H1 (cell line): ENCODE measurements around the gene GJC2. TPM values are rescaled to one million over a fixed set of nuclear protein-coding genes. Genes with fewer than 3 reads are reported as not detected.

Experiments
- CTCF ChIA-PET: fragments of 300-600 bp; sonication (Branson Sonifier 250); formaldehyde crosslinking; loops from one replicate; lab custom pipeline; 2021; ENCODE audit not compliant: partially characterized antibody; lab: Charles Lee
- POLR2A ChIA-PET: fragments of 300-600 bp; sonication (Branson Sonifier 250); formaldehyde crosslinking; loops from one replicate; lab custom pipeline; 2021; ENCODE audit warnings: inconsistent platforms; ENCODE audit not compliant: partially characterized antibody; lab: Charles Lee
- DNase-seq, 2 experiments: peaks; one replicate each; pipeline versions ENCODE4 v3.0.0 to v3.0.0-alpha.2; 2010 to 2022; ENCODE audit warnings: low spot score in 2 of 2, low read depth in 1 of 2, mixed read lengths in 1 of 2
- FAIRE-seq: peaks from 2 replicates; lab custom pipeline; 2011; peaks lifted over from hg19 to GRCh38; lab: Jason Lieb, UNC
- H2AFZ ChIP-seq: 2 replicates; pipeline ENCODE4 v1.8.1; 2012; ENCODE audit warnings: low read length, inconsistent platforms
- H2AK5ac ChIP-seq: 2 replicates; pipeline ENCODE4 v1.6.1; 2013; ENCODE audit warnings: low read depth, low read length
- H2BK120ac ChIP-seq: replicated peaks from 2 replicates; pipeline ENCODE3; 2013; ENCODE audit warnings: low read depth, low read length, inconsistent platforms
- H2BK12ac ChIP-seq: 2 replicates; pipeline ENCODE4 v1.6.1; 2013; ENCODE audit warnings: low read depth, low read length
- H2BK15ac ChIP-seq: 2 replicates; pipeline ENCODE4 v1.6.1; 2013; ENCODE audit warnings: low read length
- H2BK20ac ChIP-seq: 2 replicates; pipeline ENCODE4 v1.6.1; 2013; ENCODE audit warnings: low read length
- H2BK5ac ChIP-seq: 2 replicates; pipeline ENCODE4 v1.6.1; 2013; ENCODE audit warnings: low read depth, low read length
- H3K14ac ChIP-seq: 2 replicates; pipeline ENCODE4 v1.6.1; 2013; ENCODE audit warnings: inconsistent platforms; ENCODE audit not compliant: insufficient read length
- H3K18ac ChIP-seq: 2 replicates; pipeline ENCODE4 v1.6.1; 2013; ENCODE audit warnings: low read length; ENCODE audit errors: extremely low read depth
- H3K23ac ChIP-seq: 2 replicates; pipeline ENCODE4 v1.6.1; 2013; ENCODE audit warnings: inconsistent platforms; ENCODE audit not compliant: insufficient read length
- H3K23me2 ChIP-seq: 2 replicates; pipeline ENCODE4 v1.6.1; 2013; ENCODE audit warnings: low read depth, low read length
- H3K27ac ChIP-seq: 2 replicates; pipeline ENCODE4 v1.6.1; 2011; ENCODE audit warnings: low read depth, low read length, inconsistent platforms
- H3K27me3 ChIP-seq, 4 experiments: replicated peaks in 1 of 4; 1 replicate in 1 of 4; 2 replicates in 3 of 4; pipeline versions ENCODE4 v1.6.1 to v1.8.1; 2011 to 2013; ENCODE audit warnings: low read length in 3 of 4, mild to moderate bottlenecking in 3 of 4, inconsistent platforms in 2 of 4, mixed read lengths in 2 of 4, moderate library complexity in 1 of 4; ENCODE audit not compliant: control insufficient read depth in 3 of 4, insufficient read depth in 3 of 4; ENCODE audit errors: extremely low read depth in 1 of 4
- H3K36me3 ChIP-seq, 4 experiments: 2 replicates each; pipeline versions ENCODE4 v1.6.1 to v1.8.1; 2011 to 2013; ENCODE audit warnings: mild to moderate bottlenecking in 4 of 4, low read length in 3 of 4, moderate library complexity in 2 of 4, control low read depth in 1 of 4, inconsistent platforms in 1 of 4; ENCODE audit not compliant: insufficient read depth in 4 of 4, control insufficient read depth in 2 of 4
- H3K4ac ChIP-seq: replicated peaks from 2 replicates; pipeline ENCODE3; 2013; ENCODE audit warnings: low read length, low read depth, mixed read lengths, inconsistent platforms; ENCODE audit not compliant: insufficient read length
- H3K4me1 ChIP-seq, 4 experiments: replicated peaks in 1 of 4; 1 replicate in 1 of 4; 2 replicates in 3 of 4; pipeline versions ENCODE4 v1.6.1 to v1.8.1; 2011 to 2013; ENCODE audit warnings: low read length in 3 of 4, inconsistent platforms in 2 of 4, mixed read lengths in 1 of 4; ENCODE audit not compliant: insufficient read depth in 4 of 4, control insufficient read depth in 3 of 4
- H3K4me2 ChIP-seq, 2 experiments: 2 replicates each; pipeline versions ENCODE4 v1.6.1 to v1.8.1; 2011 to 2013; ENCODE audit warnings: low read depth in 2 of 2, low read length in 2 of 2, control low read depth in 1 of 2, inconsistent platforms in 1 of 2, mild to moderate bottlenecking in 1 of 2; ENCODE audit not compliant: insufficient read depth in 1 of 2
- H3K4me3 ChIP-seq, 4 experiments: fragments of 200-600, 300-600 bp in 1 of 4; sonication (generic), shearing (Covaris generic), sonication (Bioruptor Twin) in 1 of 4; 2 replicates each; pipeline versions ENCODE4 v1.5.1 to v1.8.1; 2011 to 2016; ENCODE audit warnings: low read length in 4 of 4, low read depth in 3 of 4, control low read depth in 2 of 4, inconsistent platforms in 2 of 4, mild to moderate bottlenecking in 2 of 4, mixed read lengths in 1 of 4, moderate library complexity in 1 of 4; ENCODE audit not compliant: insufficient read depth in 2 of 4; ENCODE audit errors: extremely low read depth in 1 of 4
- H3K56ac ChIP-seq: replicated peaks from 2 replicates; pipeline ENCODE3; 2013; ENCODE audit warnings: low read depth, mild to moderate bottlenecking, mixed read lengths, low read length, inconsistent platforms; ENCODE audit not compliant: insufficient read length
- H3K79me1 ChIP-seq: 2 replicates; pipeline ENCODE4 v1.6.1; 2013; ENCODE audit warnings: low read depth, low read length, control low read depth
- H3K79me2 ChIP-seq, 2 experiments: 2 replicates each; pipeline versions ENCODE4 v1.6.1 to v1.8.1; 2012 to 2013; ENCODE audit warnings: low read length in 2 of 2, mild to moderate bottlenecking in 2 of 2, inconsistent platforms in 1 of 2; ENCODE audit not compliant: insufficient read depth in 2 of 2, control insufficient read depth in 1 of 2
- H3K9ac ChIP-seq, 4 experiments: replicated peaks in 1 of 4; 1 replicate in 1 of 4; 2 replicates in 3 of 4; pipeline versions ENCODE4 v1.6.1 to v1.8.1; 2011 to 2013; ENCODE audit warnings: low read depth in 3 of 4, low read length in 3 of 4, control low read depth in 2 of 4, mild to moderate bottlenecking in 2 of 4, moderate library complexity in 2 of 4, inconsistent platforms in 1 of 4; ENCODE audit errors: extremely low read depth in 1 of 4
- H3K9me3 ChIP-seq, 2 experiments: 2 replicates each; pipeline versions ENCODE4 v1.6.1 to v1.8.1; 2012 to 2013; ENCODE audit warnings: mild to moderate bottlenecking in 2 of 2, moderate library complexity in 2 of 2, control low read depth in 1 of 2, inconsistent platforms in 1 of 2, low read depth in 1 of 2, low read length in 1 of 2, mixed read lengths in 1 of 2; ENCODE audit not compliant: insufficient read depth in 2 of 2
- H4K20me1 ChIP-seq, 2 experiments: replicated peaks in 1 of 2; 2 replicates each; pipeline versions ENCODE3 to v1.8.1; 2011 to 2013; ENCODE audit warnings: inconsistent platforms in 2 of 2, low read length in 2 of 2, mild to moderate bottlenecking in 1 of 2; ENCODE audit not compliant: insufficient read depth in 2 of 2, control insufficient read depth in 1 of 2
- H4K5ac ChIP-seq: 2 replicates; pipeline ENCODE4 v1.6.1; 2013; ENCODE audit warnings: low read length, low read depth, mixed read lengths, inconsistent platforms; ENCODE audit not compliant: insufficient read length
- H4K8ac ChIP-seq: 2 replicates; pipeline ENCODE4 v1.8.0; 2013; ENCODE audit warnings: mild to moderate bottlenecking, moderate library complexity, low read length, inconsistent platforms; ENCODE audit not compliant: insufficient read depth; ENCODE audit errors: extremely low read depth
- H4K91ac ChIP-seq: replicated peaks from 2 replicates; pipeline ENCODE3; 2013; ENCODE audit warnings: low read length, mixed read lengths, inconsistent platforms; ENCODE audit not compliant: insufficient read length
- POU5F1 ChIP-seq: IDR thresholded peaks from 2 replicates; pipeline ENCODE4 v1.6.1; 2011; ENCODE audit warnings: low read depth, mild to moderate bottlenecking, low read length, moderate library complexity
- SIN3A ChIP-seq, 2 experiments: IDR thresholded peaks in 1 of 2; conservative IDR thresholded peaks in 1 of 2; 2 replicates each; pipeline ENCODE4 v1.6.1; 2011 to 2012; ENCODE audit warnings: low read length in 2 of 2, improper control_type of control experiment in 1 of 2, low read depth in 1 of 2, mild to moderate bottlenecking in 1 of 2
- WGBS, 2 experiments: shearing (Covaris generic) in 1 of 2; methylation state at CpG; one replicate each; pipeline versions ENCODE4 v1.1.6 to v1.1.7; 2013 to 2015; ENCODE audit warnings: low lambda C conversion rate in 2 of 2, mixed read lengths in 2 of 2, inconsistent platforms in 1 of 2, low coverage in 1 of 2, missing lambda C conversion rate in 1 of 2; ENCODE audit not compliant: insufficient replicate concordance in 2 of 2, insufficient coverage in 1 of 2, insufficient read length in 1 of 2; ENCODE audit errors: extremely low coverage in 1 of 2, missing lambda C conversion rate in 1 of 2; 5-methylcytosine and 5-hydroxymethylcytosine counted together
- polyA plus RNA-seq, 7 experiments: library from polyadenylated mRNA; depleted of rRNA in 3 of 7; stranded (reverse) in 5 of 7; unstranded in 2 of 7; fragments of >200 nt in 5 of 7; fragments of 200-250 nt in 2 of 7; gene quantifications; 1 replicate in 5 of 7; 2 replicates in 1 of 7; 4 replicates in 1 of 7; pipeline versions ENCODE4 v1.2.1 to v1.2.3, GENCODE V29; 2011 to 2013; ENCODE audit warnings: missing spikeins in 2 of 7, mixed read lengths in 2 of 7
- total RNA-seq: library from RNA; stranded (reverse); fragmentation: NEBNext Ultra II Directional; extraction: Animal tissue kit (Norgen Biotek cat#: 25700); gene quantifications from 2 replicates; pipeline ENCODE4 v1.2.1, GENCODE V29; 2021

GJC2 gene
- total and polyA plus RNA-seq, 2 of the 8 experiments (the other 6 are each of a cell fraction or from before 2014, with no cell fraction given), result 0.17 to 0.54 TPM

- Histone ChIP-seq H2AFZ (no peak overlapping the region), H3K9ac (no peak overlapping the region), H4K8ac (no peak overlapping the region; the same call in 1 of the 2 replicates), H3K9me3 (no peaks in the 10 kb centered on the region), H3K4ac (no peak overlapping the region), H2AK5ac (no peak overlapping the region), H4K5ac (no peak overlapping the region), H3K36me3 (no peaks in the 10 kb centered on the region; a peak in 1 of 8 replicates), H3K79me1 (peaks cover 12% of the 10 kb centered on the region), H4K91ac (no peak overlapping the region), H3K79me2 (peaks cover 0 to 20% of the 10 kb centered on the region in 2 experiments; a peak in 2 of 4 replicates), H3K27ac (no peak overlapping the region), H4K20me1 (peaks cover 8 to 22% of the 10 kb centered on the region in 2 experiments), H2BK5ac (no peak overlapping the region), H3K4me1 (peaks cover 0 to 6% (median 4%) of the 10 kb centered on the region in 4 experiments; a peak in 4 of 7 replicates), H2BK20ac (no peak overlapping the region), H3K56ac (no peak overlapping the region), H3K18ac (no peak overlapping the region), H2BK12ac (no peak overlapping the region; the same call in 1 of the 2 replicates), H3K4me2 (no peak overlapping the region; a peak in 1 of 4 replicates), H2BK120ac (no peak overlapping the region), H3K14ac (no peak overlapping the region), H3K23me2 (peaks cover 2% of the 10 kb centered on the region; the same call in 1 of the 2 replicates), H3K23ac (no peak overlapping the region), H3K4me3 (no peak overlapping the region), H2BK15ac (no peak overlapping the region), H3K27me3 (no peaks in the 10 kb centered on the region)
- TF ChIP-seq SIN3A (conservative IDR thresholded peaks at IDR 0.05 in 1 of 2, IDR thresholded peaks at IDR 0.05 in 1 of 2; ENCODE audit: low read depth in 1 of 2, low read length in 2 of 2) (no peak), POU5F1 (no peak)
- ChIA-PET CTCF (interaction anchor here (0.8 to 2.0 kb wide), 4 partner anchors 10 to 170 kb away, joined by 3 to 8 read pairs (median 4); no protein-coding TSS in a partner anchor), POLR2A (interaction anchor here (1.0 to 2.0 kb wide), 2 partner anchors 7 to 33 kb away, joined by 4 to 17 read pairs; partner anchors contain the start of gene IBA57)
- FAIRE-seq (no peak), DNase-seq (no peak)
- WGBS, 2 experiments, result 88% methylated on average over 18 of the region's 21 CpGs; no CpG with 5 or more reads in 1 of the 2 experiments
Observed at GRCh38 chr1:228172591-228173527, 23.1 kb downstream of the GJC2 start.
